Thyroid gland (tissue), 4 donors: Measurements from ENCODE around the gene SMLR1. TPM values are rescaled to one million over a fixed set of nuclear protein-coding genes. Genes with fewer than 3 reads are reported as not detected.

Experiments used
- DNase-seq, 2 donors: peaks; one replicate each; pipeline ENCODE4 v3.0.0-alpha.2; 2019
- H3K27ac ChIP-seq, 3 donors: fragments of 200-600 bp; sonication (generic); 1 replicate in 2 of 3; 2 replicates in 1 of 3; pipeline ENCODE4 v1.5.1; 2016 to 2019; ENCODE audit warnings: mild to moderate bottlenecking in 1 of 3, moderate library complexity in 1 of 3
- H3K27me3 ChIP-seq: fragments of 200-600 bp; sonication (generic); one replicate; pipeline ENCODE4 v1.5.1; 2019
- H3K36me3 ChIP-seq, 2 donors: fragments of 200-600 bp; sonication (generic); one replicate each; pipeline ENCODE4 v1.5.1; 2016 to 2019
- H3K4me1 ChIP-seq, 2 donors: fragments of 200-600 bp; sonication (generic); one replicate each; pipeline ENCODE4 v1.5.1; 2017 to 2019
- H3K4me3 ChIP-seq, 3 donors: fragments of 200-600 bp; sonication (generic); replicated peaks in 1 of 3; 1 replicate in 2 of 3; 2 replicates in 1 of 3; pipeline ENCODE4 v1.5.1; 2016; ENCODE audit warnings: mild to moderate bottlenecking in 1 of 3
- H3K9me3 ChIP-seq: fragments of 200-600 bp; sonication (generic); one replicate; pipeline ENCODE4 v1.5.1; 2017
- POLR2A ChIP-seq, 2 donors: fragments of 450-650 bp; IDR thresholded peaks; one replicate each; pipeline ENCODE4 v1.6.1; 2017; ENCODE audit warnings: antibody characterized with exemption in 2 of 2, mild to moderate bottlenecking in 2 of 2, moderate library complexity in 1 of 2
- whole genome bisulfite sequencing, 2 donors: methylation state at CpG; one replicate each; pipeline ENCODE4 v1.1.5; 2017; 5-methylcytosine and 5-hydroxymethylcytosine counted together
- intact Hi-C: fragments of 100-400 bp; cut with DNase I; formaldehyde crosslinking; loops from one replicate; pipeline ENCODE4 v1.15.1; 2023
- total RNA-seq, 4 donors: library from RNA; depleted of rRNA; stranded (reverse); fragments of >200 nt; gene quantifications; one replicate each; pipeline ENCODE4 v1.2.3, GENCODE V29; 2016
- TF ChIP-seq, protein P1 (sequence below), 6 experiments: fragments of 200-600 bp in 3 of 6; fragments of 450-650 bp in 3 of 6; sonication (generic) in 3 of 6; IDR thresholded peaks; one replicate each; pipeline ENCODE4 v1.5.1; 2016 to 2019; ENCODE audit warnings: antibody characterized with exemption in 6 of 6, mild to moderate bottlenecking in 2 of 6, inconsistent platforms in 1 of 6, moderate library complexity in 1 of 6

Gene SMLR1
- total RNA-seq, 4 donors from 2014 or later: not detected

GRCh38 chr6:130783416-130784107 lies 43.6 kb upstream of the SMLR1 start:
- WGBS, 2 donors: 53 to 58% methylated on average over 2 of the region's 2 CpGs
- Histone ChIP-seq H3K27me3 (no peaks in the 10 kb centered on the region), H3K4me3 (no peak overlapping the region), H3K27ac (no peak overlapping the region), H3K9me3 (no peaks in the 10 kb centered on the region), H3K36me3 (no peaks in the 10 kb centered on the region), H3K4me1 (peaks cover 0 to 3% of the 10 kb centered on the region in 2 donors)
- no peak for TF ChIP-seq POLR2A (IDR thresholded peaks at IDR 0.05)
- TF ChIP-seq, protein P1, sequence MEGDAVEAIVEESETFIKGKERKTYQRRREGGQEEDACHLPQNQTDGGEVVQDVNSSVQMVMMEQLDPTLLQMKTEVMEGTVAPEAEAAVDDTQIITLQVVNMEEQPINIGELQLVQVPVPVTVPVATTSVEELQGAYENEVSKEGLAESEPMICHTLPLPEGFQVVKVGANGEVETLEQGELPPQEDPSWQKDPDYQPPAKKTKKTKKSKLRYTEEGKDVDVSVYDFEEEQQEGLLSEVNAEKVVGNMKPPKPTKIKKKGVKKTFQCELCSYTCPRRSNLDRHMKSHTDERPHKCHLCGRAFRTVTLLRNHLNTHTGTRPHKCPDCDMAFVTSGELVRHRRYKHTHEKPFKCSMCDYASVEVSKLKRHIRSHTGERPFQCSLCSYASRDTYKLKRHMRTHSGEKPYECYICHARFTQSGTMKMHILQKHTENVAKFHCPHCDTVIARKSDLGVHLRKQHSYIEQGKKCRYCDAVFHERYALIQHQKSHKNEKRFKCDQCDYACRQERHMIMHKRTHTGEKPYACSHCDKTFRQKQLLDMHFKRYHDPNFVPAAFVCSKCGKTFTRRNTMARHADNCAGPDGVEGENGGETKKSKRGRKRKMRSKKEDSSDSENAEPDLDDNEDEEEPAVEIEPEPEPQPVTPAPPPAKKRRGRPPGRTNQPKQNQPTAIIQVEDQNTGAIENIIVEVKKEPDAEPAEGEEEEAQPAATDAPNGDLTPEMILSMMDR (IDR thresholded peaks at IDR 0.05): no peak
- no peak for DNase-seq
- intact Hi-C loops: no loop called here

GRCh38 chr6:130787726-130788500 lies 39.3 kb upstream of the SMLR1 start:
- no peaks in the 10 kb centered on the region for H3K36me3 ChIP-seq
- TF ChIP-seq POLR2A (IDR thresholded peaks at IDR 0.05): no peak
- TF ChIP-seq, protein P1 (IDR thresholded peaks at IDR 0.05): no peak
- no peak for DNase-seq
- no peaks in the 10 kb centered on the region for H3K27me3 ChIP-seq
- WGBS, 2 donors: 83 to 89% methylated on average over 3 of the region's 3 CpGs
- intact Hi-C loops: no loop called here
- H3K4me3 ChIP-seq: no peak overlapping the region
- H3K4me1 ChIP-seq: peaks cover 0 to 3% of the 10 kb centered on the region in 2 donors
- no peaks in the 10 kb centered on the region for H3K9me3 ChIP-seq
- H3K27ac ChIP-seq: no peak overlapping the region

DNA sequence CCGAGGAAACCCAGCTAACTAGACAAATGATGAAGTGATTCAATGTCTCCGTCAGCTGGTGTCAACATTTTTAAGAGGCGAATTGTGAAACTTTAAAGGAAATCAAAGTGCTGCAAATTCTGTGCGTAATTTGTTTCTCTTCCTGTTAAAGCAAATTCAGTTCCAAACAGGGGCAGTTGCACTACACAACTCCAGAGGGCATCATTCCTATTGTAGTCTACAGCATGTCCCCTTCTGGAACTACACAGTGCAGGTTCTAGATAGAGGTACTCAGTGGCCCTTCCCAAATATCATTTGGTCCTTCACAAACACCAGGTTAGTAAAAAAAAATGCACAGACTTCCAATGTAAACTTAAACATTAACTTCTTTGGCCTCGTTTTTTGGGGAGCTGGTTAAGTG lies 38.3 kb upstream of the SMLR1 start:
- no peaks in the 10 kb centered on the region for H3K4me1 ChIP-seq
- 81 to 88% methylated on average over 5 of the region's 5 CpGs for WGBS, 2 donors
- DNase-seq: no peak
- no peak for TF ChIP-seq POLR2A (IDR thresholded peaks at IDR 0.05)
- TF ChIP-seq, protein P1 (IDR thresholded peaks at IDR 0.05): no peak
- H3K36me3 ChIP-seq: no peaks in the 10 kb centered on the region
- H3K27ac ChIP-seq: no peak overlapping the region
- H3K27me3 ChIP-seq: no peaks in the 10 kb centered on the region
- intact Hi-C loops: no loop called here
- no peaks in the 10 kb centered on the region for H3K9me3 ChIP-seq
- no peak overlapping the region for H3K4me3 ChIP-seq

- Histone ChIP-seq H3K9me3 (no peaks in the 10 kb centered on the region), H3K4me3 (no peak overlapping the region), H3K36me3 (no peaks in the 10 kb centered on the region), H3K27ac (no peak overlapping the region), H3K27me3 (no peaks in the 10 kb centered on the region), H3K4me1 (peaks cover 0 to 11% of the 10 kb centered on the region in 2 donors)
- DNase-seq: no peak
- WGBS, 2 donors: 62 to 86% methylated on average over 1 of the region's 1 CpG
- TF ChIP-seq POLR2A (IDR thresholded peaks at IDR 0.05): no peak
- intact Hi-C loops: no loop called here
Measured at GRCh38 chr6:130794010-130794697, 33.1 kb upstream of the SMLR1 start.

GRCh38 chr6:130794738-130795137 lies 32.5 kb upstream of the SMLR1 start:
- Histone ChIP-seq H3K4me1 (peaks cover 0 to 11% of the 10 kb centered on the region in 2 donors), H3K27ac (no peak overlapping the region), H3K9me3 (no peaks in the 10 kb centered on the region), H3K4me3 (no peak overlapping the region), H3K27me3 (no peaks in the 10 kb centered on the region), H3K36me3 (no peaks in the 10 kb centered on the region)
- intact Hi-C loops: no loop called here
- TF ChIP-seq, protein P1 (IDR thresholded peaks at IDR 0.05): no peak
- 58 to 62% methylated on average over 3 of the region's 3 CpGs for WGBS, 2 donors
- no peak for DNase-seq
